Calu3 (cell line): ENCODE data around the gene FBP1. TPM values are rescaled to one million over a fixed set of nuclear protein-coding genes. Genes with fewer than 3 reads are reported as not detected.

Experiments
- BruUV-seq: library from RNA; stranded (reverse); fragments of 400-500 nt; replicated peaks from 2 replicates; lab custom pipeline; 2021; lab: Mats Ljungman, UMichigan
- CTCF ChIA-PET: fragments of 300-600 bp; sonication (Branson Sonifier 250); formaldehyde crosslinking; loops from one replicate; lab custom pipeline; 2022; ENCODE audit warnings: antibody characterized with exemption; lab: Charles Lee
- DNase-seq: peaks from one replicate; pipeline ENCODE4 v3.0.0; 2022
- H3K27ac Mint-ChIP-seq: one replicate; pipeline ENCODE4 v1.8.0; 2022; ENCODE audit warnings: mixed read lengths; ENCODE audit not compliant: unreplicated experiment
- H3K27me3 Mint-ChIP-seq: one replicate; pipeline ENCODE4 v1.8.0; 2022; ENCODE audit warnings: mixed read lengths; ENCODE audit not compliant: unreplicated experiment
- H3K36me3 Mint-ChIP-seq: one replicate; pipeline ENCODE4 v1.8.0; 2022; ENCODE audit warnings: mild to moderate bottlenecking, moderate library complexity, mixed read lengths; ENCODE audit not compliant: insufficient read depth, unreplicated experiment
- H3K4me1 Mint-ChIP-seq: one replicate; pipeline ENCODE4 v1.8.0; 2022; ENCODE audit warnings: mild to moderate bottlenecking, low read depth, mixed read lengths; ENCODE audit not compliant: unreplicated experiment
- H3K4me3 Mint-ChIP-seq: one replicate; pipeline ENCODE4 v1.8.0; 2022; ENCODE audit warnings: mild to moderate bottlenecking, low read depth, moderate library complexity, mixed read lengths; ENCODE audit not compliant: unreplicated experiment
- H3K9me3 Mint-ChIP-seq: one replicate; pipeline ENCODE4 v1.8.0; 2022; ENCODE audit warnings: low read depth, mixed read lengths; ENCODE audit not compliant: unreplicated experiment
- intact Hi-C: fragments of 100-400 bp; cut with micrococcal nuclease; formaldehyde crosslinking; loops from one replicate; pipeline ENCODE4 v1.10.0; 2022; ENCODE audit not compliant: unreplicated experiment
- total RNA-seq: library from RNA; stranded (reverse); gene quantifications from 2 replicates; pipeline ENCODE4 v1.2.3, GENCODE V29; 2022
- TF ChIP-seq, protein P1 (sequence below): fragments of 200-600 bp; IDR thresholded peaks from one replicate; pipeline ENCODE4 v1.8.0; 2022; ENCODE audit warnings: antibody characterized with exemption; ENCODE audit not compliant: unreplicated experiment

The FBP1 gene
- total RNA-seq, 1 experiment from 2014 or later, result 7.7 TPM

DNA sequence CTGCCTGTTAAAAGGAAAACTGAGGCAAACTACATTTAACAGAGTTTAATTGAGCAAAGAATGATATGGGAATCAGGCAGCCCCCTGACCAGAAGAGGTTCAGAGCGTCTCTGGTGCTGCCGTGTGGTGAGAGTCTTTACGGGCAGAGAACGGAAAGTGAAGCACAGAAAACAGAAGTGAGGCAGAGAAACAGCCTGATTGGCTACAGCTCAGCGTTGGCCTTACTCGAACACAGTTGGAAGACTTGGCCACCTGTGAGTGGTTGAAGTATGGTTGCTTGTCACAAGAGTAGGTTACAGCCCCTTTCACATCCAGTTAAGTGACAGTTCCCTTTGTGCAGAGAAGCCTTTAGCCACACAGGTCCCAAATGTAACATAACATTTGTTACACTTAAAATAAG lies 16.9 kb upstream of the FBP1 start:
- H3K4me3 Mint-ChIP-seq, result no peak overlapping the region
- H3K4me1 Mint-ChIP-seq, result peaks cover 15% of the 10 kb centered on the region
- no peak for DNase-seq
- BruUV-seq, result no TSS peak
- no peaks in the 10 kb centered on the region for H3K9me3 Mint-ChIP-seq
- H3K27me3 Mint-ChIP-seq, result peaks cover 19% of the 10 kb centered on the region
- CTCF ChIA-PET, result no interaction called here
- no peaks in the 10 kb centered on the region for H3K36me3 Mint-ChIP-seq
- TF ChIP-seq, protein P1, sequence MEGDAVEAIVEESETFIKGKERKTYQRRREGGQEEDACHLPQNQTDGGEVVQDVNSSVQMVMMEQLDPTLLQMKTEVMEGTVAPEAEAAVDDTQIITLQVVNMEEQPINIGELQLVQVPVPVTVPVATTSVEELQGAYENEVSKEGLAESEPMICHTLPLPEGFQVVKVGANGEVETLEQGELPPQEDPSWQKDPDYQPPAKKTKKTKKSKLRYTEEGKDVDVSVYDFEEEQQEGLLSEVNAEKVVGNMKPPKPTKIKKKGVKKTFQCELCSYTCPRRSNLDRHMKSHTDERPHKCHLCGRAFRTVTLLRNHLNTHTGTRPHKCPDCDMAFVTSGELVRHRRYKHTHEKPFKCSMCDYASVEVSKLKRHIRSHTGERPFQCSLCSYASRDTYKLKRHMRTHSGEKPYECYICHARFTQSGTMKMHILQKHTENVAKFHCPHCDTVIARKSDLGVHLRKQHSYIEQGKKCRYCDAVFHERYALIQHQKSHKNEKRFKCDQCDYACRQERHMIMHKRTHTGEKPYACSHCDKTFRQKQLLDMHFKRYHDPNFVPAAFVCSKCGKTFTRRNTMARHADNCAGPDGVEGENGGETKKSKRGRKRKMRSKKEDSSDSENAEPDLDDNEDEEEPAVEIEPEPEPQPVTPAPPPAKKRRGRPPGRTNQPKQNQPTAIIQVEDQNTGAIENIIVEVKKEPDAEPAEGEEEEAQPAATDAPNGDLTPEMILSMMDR, result no peak
- intact Hi-C loops, result no loop called here
- no peak overlapping the region for H3K27ac Mint-ChIP-seq

DNA sequence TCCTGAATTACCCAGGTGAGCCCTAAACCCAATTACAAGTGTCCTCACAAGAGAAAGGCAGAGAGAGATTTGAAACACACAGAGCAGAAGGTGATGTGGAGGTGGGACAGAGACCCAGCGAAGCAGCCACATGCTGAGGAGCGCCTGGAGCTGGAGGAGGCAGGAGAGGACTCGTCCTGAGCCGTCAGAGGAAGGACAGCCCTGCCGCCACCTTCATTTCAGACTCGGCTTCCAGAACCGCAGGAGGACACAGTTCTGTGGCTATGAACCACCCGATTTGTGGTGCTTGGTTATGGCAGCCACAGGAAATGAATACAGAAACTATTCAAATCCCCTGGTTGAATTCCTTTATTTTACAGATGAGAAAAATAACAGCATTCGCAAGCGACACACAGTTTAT lies 16.4 kb upstream of the FBP1 start:
- Mint-ChIP-seq H3K36me3 (no peaks in the 10 kb centered on the region), H3K9me3 (no peaks in the 10 kb centered on the region), H3K27ac (no peak overlapping the region), H3K4me3 (no peak overlapping the region), H3K27me3 (peaks cover 19% of the 10 kb centered on the region), H3K4me1 (peaks cover 19% of the 10 kb centered on the region)
- CTCF ChIA-PET, result no interaction called here
- TF ChIP-seq, protein P1, result no peak
- DNase-seq, result no peak
- intact Hi-C loops, result no loop called here
- BruUV-seq, result no TSS peak

DNA sequence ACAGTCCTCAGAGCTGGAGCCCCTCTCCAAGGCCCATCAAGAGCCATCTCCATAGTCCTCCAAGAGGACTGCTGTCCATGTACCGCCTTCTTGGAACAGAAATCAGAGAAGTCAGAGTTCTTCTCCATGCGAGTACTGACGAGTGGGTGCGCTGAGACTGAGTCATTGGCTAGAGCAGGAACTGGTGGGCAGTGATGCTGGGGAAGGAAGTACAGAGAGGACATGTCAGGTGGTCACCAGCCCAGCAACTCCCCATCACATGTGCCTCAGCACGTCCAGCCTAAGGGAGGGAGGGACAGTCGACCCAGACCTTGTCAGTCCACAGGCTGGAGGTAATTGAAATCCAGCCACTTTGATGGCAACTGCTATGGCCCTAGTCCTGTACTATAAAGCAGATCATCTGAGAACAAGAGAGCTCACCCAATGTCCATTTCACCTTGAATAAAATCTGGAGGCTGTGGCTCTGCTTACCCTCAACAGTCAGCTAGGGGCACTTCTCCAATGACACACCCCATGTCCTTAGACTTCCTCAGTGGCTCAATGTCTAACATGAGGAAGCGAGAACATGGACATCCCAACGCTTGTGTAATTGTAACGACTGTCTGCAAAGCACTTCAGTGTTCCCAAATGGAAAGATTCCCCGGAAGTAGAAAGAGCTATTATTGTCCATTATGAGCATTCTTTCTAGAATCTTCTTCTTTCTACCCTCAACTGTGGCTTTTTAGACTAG lies 15.0 kb upstream of the FBP1 start:
- CTCF ChIA-PET, result no interaction called here
- no peak for DNase-seq
- H3K27ac Mint-ChIP-seq, result no peak overlapping the region
- no TSS peak for BruUV-seq
- H3K36me3 Mint-ChIP-seq, result no peaks in the 10 kb centered on the region
- TF ChIP-seq, protein P1, result no peak
- intact Hi-C loops, result no loop called here
- H3K4me1 Mint-ChIP-seq, result peaks cover 27% of the 10 kb centered on the region
- peaks cover 19% of the 10 kb centered on the region for H3K27me3 Mint-ChIP-seq
- H3K4me3 Mint-ChIP-seq, result no peak overlapping the region
- H3K9me3 Mint-ChIP-seq, result no peaks in the 10 kb centered on the region

DNA sequence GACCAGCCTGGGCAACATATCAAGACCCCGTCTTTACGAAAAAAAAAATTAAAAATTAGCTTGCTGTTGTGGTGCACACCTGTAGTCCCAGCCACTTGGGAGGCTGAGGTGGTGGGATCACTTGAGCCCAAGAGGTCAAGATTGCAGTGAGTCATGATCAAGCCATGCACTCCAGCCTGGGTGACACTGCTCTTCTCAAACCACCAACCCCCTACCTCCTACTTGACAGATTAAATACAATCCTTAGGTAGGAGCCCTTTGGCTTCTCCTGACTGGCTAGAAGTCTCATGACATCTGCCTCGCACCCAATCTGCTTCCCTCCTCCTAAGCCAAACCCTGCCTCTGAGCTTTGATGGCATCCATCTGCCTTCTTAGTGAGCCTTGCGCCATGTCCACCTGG lies 11.6 kb upstream of the FBP1 start:
- H3K9me3 Mint-ChIP-seq, result no peaks in the 10 kb centered on the region
- no TSS peak for BruUV-seq
- no peaks in the 10 kb centered on the region for H3K36me3 Mint-ChIP-seq
- CTCF ChIA-PET, result no interaction called here
- DNase-seq, result no peak
- peaks cover 39% of the 10 kb centered on the region for H3K4me1 Mint-ChIP-seq
- TF ChIP-seq, protein P1, result no peak
- intact Hi-C loops, result no loop called here
- H3K27ac Mint-ChIP-seq, result no peak overlapping the region
- H3K4me3 Mint-ChIP-seq, result no peak overlapping the region
- H3K27me3 Mint-ChIP-seq, result peaks cover 12% of the 10 kb centered on the region
